Measurements from ENCODE around the gene PLEKHA5.
"Not testable (repeated sequence)": the region's sequence is repeated elsewhere in the genome, so short reads cannot be mapped to it uniquely, and the experiment has no call there.

PLEKHA5 gene

GRCh38 chr12:19166956-19167355 is 37.4 kb downstream of the PLEKHA5 start:
- DNase-seq (ENCODE audit: low read depth): no peak
- H3K4me3 ChIP-seq (ENCODE audit: low read length): no peak overlapping the region
- no peak for TF ChIP-seq CTCF (conservative IDR thresholded peaks at IDR 0.05; ENCODE audit: low read length)

DNA sequence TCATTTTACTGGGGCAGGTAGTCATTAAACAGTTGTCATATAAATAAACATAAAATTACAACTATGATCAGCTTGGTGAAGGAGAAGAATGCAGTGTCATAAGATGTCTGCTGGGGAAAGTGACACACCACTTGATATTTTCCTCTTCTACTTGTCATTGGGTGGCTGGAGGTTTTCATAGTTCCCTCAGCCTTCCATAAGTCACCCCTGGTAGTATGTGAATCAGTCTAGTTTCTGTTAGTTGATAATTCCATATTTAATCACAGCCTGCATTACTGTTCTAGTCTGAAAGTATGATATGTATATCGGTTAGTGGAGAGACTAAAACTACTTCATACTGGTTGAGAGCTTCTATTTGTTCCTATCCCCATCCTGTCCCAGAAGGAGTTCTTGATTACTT is 38.2 kb downstream of the PLEKHA5 start:
- H3K4me3 ChIP-seq (ENCODE audit: low read length): no peak overlapping the region
- no peak for DNase-seq (ENCODE audit: low read depth)
- no peak for TF ChIP-seq CTCF (conservative IDR thresholded peaks at IDR 0.05; ENCODE audit: low read length)

- no peak for TF ChIP-seq CTCF (conservative IDR thresholded peaks at IDR 0.05; ENCODE audit: low read length)
- no peak for DNase-seq (ENCODE audit: low read depth)
- no peak overlapping the region for H3K4me3 ChIP-seq (ENCODE audit: low read length)
Observed at GRCh38 chr12:19168644-19169043, 39.1 kb downstream of the PLEKHA5 start.

- no peak for DNase-seq (ENCODE audit: low read depth)
- no peak for TF ChIP-seq CTCF (conservative IDR thresholded peaks at IDR 0.05; ENCODE audit: low read length)
- H3K4me3 ChIP-seq (ENCODE audit: low read length): no peak overlapping the region
Observed at GRCh38 chr12:19169222-19169621, 39.7 kb downstream of the PLEKHA5 start.

DNA sequence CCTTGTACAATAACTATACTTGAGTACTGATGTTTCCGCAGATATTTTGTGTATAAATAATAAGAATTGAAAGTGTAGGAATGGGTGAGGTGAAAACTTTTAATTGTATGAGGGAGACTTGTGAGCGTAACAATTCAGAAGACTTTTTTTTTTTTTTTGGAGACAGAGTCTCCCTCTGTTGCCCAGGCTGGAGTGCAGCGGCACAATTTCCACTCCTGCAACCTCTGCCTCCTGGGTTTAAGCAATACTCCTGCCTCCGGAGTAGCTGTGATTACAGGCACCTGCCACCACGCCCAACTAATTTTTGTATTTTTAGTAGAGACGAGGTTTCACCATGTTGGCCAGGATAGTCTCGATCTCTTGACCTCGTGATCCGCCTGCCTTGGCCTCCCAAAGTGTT is 40.8 kb downstream of the PLEKHA5 start:
- DNase-seq (ENCODE audit: low read depth); H3K4me3 ChIP-seq (ENCODE audit: low read length): not testable (repeated sequence)

DNA sequence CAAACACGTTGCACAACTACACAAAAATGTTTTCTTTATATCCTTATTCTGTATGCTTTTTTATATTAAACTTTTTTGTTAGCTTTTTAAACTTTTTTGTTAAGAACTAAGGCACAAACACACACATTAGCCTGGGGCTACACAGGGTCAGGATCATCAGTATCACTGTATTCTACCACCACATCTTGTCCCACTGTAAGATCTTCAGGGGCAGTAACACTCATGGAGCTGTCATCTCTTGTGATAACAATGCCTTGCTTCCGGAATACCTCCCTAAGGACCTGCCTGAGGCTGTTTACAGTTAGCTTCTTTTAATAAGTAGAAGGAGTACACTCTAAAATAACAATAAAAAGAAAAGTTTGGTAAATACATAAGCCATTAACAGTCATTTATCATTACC is 42.2 kb downstream of the PLEKHA5 start:
- TF ChIP-seq CTCF (conservative IDR thresholded peaks at IDR 0.05; ENCODE audit: low read length): no peak
- DNase-seq (ENCODE audit: low read depth): no peak

GRCh38 chr12:19177754-19178153 is 48.2 kb downstream of the PLEKHA5 start:
- DNase-seq (ENCODE audit: low read depth): no peak
- no peak overlapping the region for H3K4me3 ChIP-seq (ENCODE audit: low read length)
- TF ChIP-seq CTCF (conservative IDR thresholded peaks at IDR 0.05; ENCODE audit: low read length): no peak

More for the DNA sequence above, 42.2 kb downstream of the PLEKHA5 start:
- H3K4me3 ChIP-seq (ENCODE audit: low read length): no peak overlapping the region

DNA sequence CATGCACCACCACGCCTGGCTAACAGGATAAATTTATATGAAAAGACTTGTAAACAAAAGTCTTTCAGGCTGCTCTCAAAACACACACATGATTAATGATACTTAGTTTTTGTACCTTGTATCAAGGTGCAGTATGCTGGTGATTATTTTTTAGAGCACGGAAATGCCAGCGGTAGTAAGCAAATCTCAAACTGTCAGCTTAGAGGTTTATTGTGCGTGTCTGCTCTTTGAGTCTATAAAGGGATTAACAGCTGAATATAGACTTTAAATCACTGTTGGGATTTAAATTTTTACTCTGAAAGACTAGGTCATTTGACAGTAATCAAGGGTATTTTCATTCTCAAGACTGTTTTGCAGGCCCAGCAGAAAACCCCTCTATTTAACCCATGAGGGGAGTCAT is 50.5 kb downstream of the PLEKHA5 start:
- no peak overlapping the region for H3K4me3 ChIP-seq (ENCODE audit: low read length)
- no peak for TF ChIP-seq CTCF (conservative IDR thresholded peaks at IDR 0.05; ENCODE audit: low read length)
- no peak for DNase-seq (ENCODE audit: low read depth)

Data from AG10803 (cell line).